ENCODE data around the gene PKP3.
A peak's percentile ranks its signal among the peaks of the same experiment; 100 is the strongest.
"Not testable (repeated sequence)": the region's sequence is repeated elsewhere in the genome, so short reads cannot be mapped to it uniquely, and the experiment has no call there.

PKP3 gene

GRCh38 chr11:432501-433100 is 38.6 kb downstream of the PKP3 start:
- DNase-seq: no peak

- no peak for DNase-seq
Observed at GRCh38 chr11:433111-433510, 39.1 kb downstream of the PKP3 start.

- DNase-seq: no peak
Observed at GRCh38 chr11:433641-434040, 39.6 kb downstream of the PKP3 start.

- no peak for DNase-seq
Observed at GRCh38 chr11:434496-434895, 40.5 kb downstream of the PKP3 start.

- not testable (repeated sequence) for DNase-seq
Observed at GRCh38 chr11:434999-435740, 41.2 kb downstream of the PKP3 start.

GRCh38 chr11:437228-437870 is 43.3 kb downstream of the PKP3 start:
- no peak for DNase-seq

- DNase-seq: no peak
Observed at GRCh38 chr11:438101-438844, 44.3 kb downstream of the PKP3 start.

- DNase-seq: no peak
Observed at GRCh38 chr11:439315-440064, 45.5 kb downstream of the PKP3 start.

GRCh38 chr11:440065-441042 is 46.3 kb downstream of the PKP3 start:
- no peak for DNase-seq

GRCh38 chr11:441043-441417 is 47.0 kb downstream of the PKP3 start:
- no peak for DNase-seq

GRCh38 chr11:441418-442274 is 47.6 kb downstream of the PKP3 start, which contains the start of gene ANO9:
Gene ANO9 (minus strand): TSS chr11:442011. CDS start chr11:441926, 85 bp downstream.
- DNase-seq: peak; percentile 58 to 66

GRCh38 chr11:442611-443081 is 48.6 kb downstream of the PKP3 start:
- no peak for DNase-seq

- no peak for DNase-seq
Observed at GRCh38 chr11:443542-444199, 49.7 kb downstream of the PKP3 start.

- no peak for DNase-seq
Observed at GRCh38 chr11:444396-445144, 50.6 kb downstream of the PKP3 start.

GRCh38 chr11:445765-446588 is 52.0 kb downstream of the PKP3 start:
- DNase-seq: no peak

GRCh38 chr11:446891-447290 is 52.9 kb downstream of the PKP3 start:
- no peak for DNase-seq

GRCh38 chr11:447923-448731 is 54.1 kb downstream of the PKP3 start:
- DNase-seq: peak; percentile 96
